ENCODE measurements around the gene EIF4G1.
"Not testable (repeated sequence)": the region's sequence is repeated elsewhere in the genome, so short reads cannot be mapped to it uniquely, and the experiment has no call there.

The EIF4G1 gene

GRCh38 chr3:184335661-184336546, 21.5 kb downstream of the EIF4G1 start:
- DNase-seq (ENCODE audit: low read depth): peak; percentile 75

- peak; percentile 69 for DNase-seq (ENCODE audit: low read depth)
These were observed 22.4 kb downstream of the EIF4G1 start for GRCh38 chr3:184336547-184337398.

GRCh38 chr3:184337399-184337714, 23.0 kb downstream of the EIF4G1 start, which contains the start of gene FAM131A:
Gene FAM131A, plus strand, starts transcription at chr3:184337600. Its CDS starts 31 bp downstream, at chr3:184337631.
- DNase-seq (ENCODE audit: low read depth): peak; percentile 45

GRCh38 chr3:184337981-184338380, 23.6 kb downstream of the EIF4G1 start:
- no peak for DNase-seq (ENCODE audit: low read depth)

- peak; percentile 45 for DNase-seq (ENCODE audit: low read depth)
These were observed 24.1 kb downstream of the EIF4G1 start for GRCh38 chr3:184338511-184338945.

GRCh38 chr3:184339001-184339400, 24.6 kb downstream of the EIF4G1 start:
- DNase-seq (ENCODE audit: low read depth): no peak

GRCh38 chr3:184339451-184340135, 25.2 kb downstream of the EIF4G1 start:
- DNase-seq (ENCODE audit: low read depth): not testable (repeated sequence)

- no peak for DNase-seq (ENCODE audit: low read depth)
These were observed 27.5 kb downstream of the EIF4G1 start for GRCh38 chr3:184341925-184342324.

GRCh38 chr3:184343200-184343876, 28.9 kb downstream of the EIF4G1 start:
- peak; percentile 41 for DNase-seq (ENCODE audit: low read depth)

- no peak for DNase-seq (ENCODE audit: low read depth)
These were observed 30.3 kb downstream of the EIF4G1 start for GRCh38 chr3:184344579-184345316.

- DNase-seq (ENCODE audit: low read depth): peak; percentile 81
These were observed 31.1 kb downstream of the EIF4G1 start for GRCh38 chr3:184345317-184346144.

- no peak for DNase-seq (ENCODE audit: low read depth)
These were observed 32.2 kb downstream of the EIF4G1 start for GRCh38 chr3:184346480-184347190.

- DNase-seq (ENCODE audit: low read depth): no peak
These were observed 33.1 kb downstream of the EIF4G1 start for GRCh38 chr3:184347321-184348056.

- no peak for DNase-seq (ENCODE audit: low read depth)
These were observed 33.6 kb downstream of the EIF4G1 start for GRCh38 chr3:184348057-184348382.

GRCh38 chr3:184349563-184350470, 35.4 kb downstream of the EIF4G1 start:
- DNase-seq (ENCODE audit: low read depth): no peak

- no peak for DNase-seq (ENCODE audit: low read depth)
These were observed 36.2 kb downstream of the EIF4G1 start for GRCh38 chr3:184350618-184351017.

- no peak for DNase-seq (ENCODE audit: low read depth)
These were observed 37.2 kb downstream of the EIF4G1 start for GRCh38 chr3:184351511-184352148.

Data from EH (cell line).